Hematopoietic multipotent progenitor cell treated with erythropoietin and hydrocortisone succinate and interleukin-3 and kit ligand, for 4 days (in vitro differentiated cells): ENCODE results near the gene EHMT1.
"Not testable (repeated sequence)": the region's sequence is repeated elsewhere in the genome, so short reads cannot be mapped to it uniquely, and the experiment has no call there.

Experiments
- DNase-seq: peaks from one replicate; pipeline ENCODE4 v3.0.0-alpha.2; 2015

The EHMT1 gene

DNA sequence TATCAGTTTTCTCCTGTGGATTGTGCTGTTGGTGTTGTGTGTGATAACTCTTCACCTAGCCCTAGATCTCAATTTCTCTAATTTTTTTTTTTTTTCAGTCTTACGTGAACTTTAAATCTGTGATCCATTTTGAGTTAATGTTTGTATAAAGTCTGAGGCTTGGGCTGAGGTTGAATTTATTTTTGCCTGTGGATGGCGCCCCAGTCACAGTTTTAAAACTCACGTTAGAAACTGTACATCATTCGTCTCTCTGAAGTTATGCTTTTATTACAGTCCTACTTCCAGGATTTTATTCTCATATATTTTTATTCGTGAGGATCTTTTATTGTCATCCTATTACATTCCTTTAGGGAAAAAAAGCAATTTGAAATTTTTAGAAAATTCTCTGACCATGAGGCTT, 103.1 kb downstream of the EHMT1 start:
- no peak for DNase-seq

- DNase-seq, result no peak
Measured at GRCh38 chr9:137722481-137722880, 103.7 kb downstream of the EHMT1 start.

DNA sequence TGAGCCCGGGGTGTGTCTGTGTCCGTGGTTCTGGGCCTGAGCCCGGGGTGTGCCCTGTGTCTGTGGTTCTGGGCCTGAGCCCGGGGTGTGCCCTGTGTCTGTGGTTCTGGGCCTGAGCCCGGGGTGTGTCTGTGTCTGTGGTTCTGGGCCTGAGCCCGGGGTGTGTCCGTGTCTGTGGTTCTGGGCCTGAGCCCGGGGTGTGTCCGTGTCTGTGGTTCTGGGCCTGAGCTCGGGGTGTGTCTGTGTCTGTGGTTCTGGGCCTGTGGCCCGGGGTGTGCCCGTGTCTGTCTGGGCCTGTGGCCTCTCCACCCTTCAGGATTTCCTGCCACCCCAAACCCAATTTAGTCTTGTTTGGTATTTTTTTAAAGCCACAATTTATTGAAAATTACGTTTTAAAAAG, 104.6 kb downstream of the EHMT1 start:
- not testable (repeated sequence) for DNase-seq

DNA sequence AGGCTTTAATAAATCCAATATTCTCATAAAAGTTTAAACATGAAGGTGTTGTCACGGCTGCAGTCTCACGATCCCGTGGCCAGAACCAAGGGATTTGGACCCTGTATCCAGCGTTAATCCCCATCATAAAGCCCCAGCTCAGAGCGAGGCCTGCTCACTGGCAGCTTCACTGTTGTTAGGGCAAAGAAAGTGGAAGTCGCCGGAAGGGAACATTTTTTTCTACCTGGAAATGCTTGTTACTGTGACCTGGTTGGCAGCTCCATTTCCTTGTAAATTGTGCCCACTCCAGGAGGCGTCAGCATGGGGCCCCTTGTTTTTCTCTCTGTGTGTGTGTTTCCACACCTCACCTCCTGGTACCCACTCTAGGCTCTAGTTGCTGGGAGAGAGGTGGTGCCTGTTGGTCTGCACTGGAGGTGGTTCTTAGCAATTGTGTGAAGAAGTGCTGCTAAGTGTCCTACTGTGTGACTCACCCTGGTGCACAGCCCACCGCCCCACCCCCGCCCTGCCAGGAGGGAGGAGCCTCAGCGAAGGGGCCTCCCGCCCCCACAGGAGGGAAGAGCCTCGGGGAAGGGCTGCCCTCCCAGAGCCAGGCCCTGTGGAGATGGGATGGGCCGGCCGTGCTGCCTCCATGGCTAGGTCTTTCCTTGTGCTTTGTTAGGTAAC, 105.1 kb downstream of the EHMT1 start:
- no peak for DNase-seq

DNA sequence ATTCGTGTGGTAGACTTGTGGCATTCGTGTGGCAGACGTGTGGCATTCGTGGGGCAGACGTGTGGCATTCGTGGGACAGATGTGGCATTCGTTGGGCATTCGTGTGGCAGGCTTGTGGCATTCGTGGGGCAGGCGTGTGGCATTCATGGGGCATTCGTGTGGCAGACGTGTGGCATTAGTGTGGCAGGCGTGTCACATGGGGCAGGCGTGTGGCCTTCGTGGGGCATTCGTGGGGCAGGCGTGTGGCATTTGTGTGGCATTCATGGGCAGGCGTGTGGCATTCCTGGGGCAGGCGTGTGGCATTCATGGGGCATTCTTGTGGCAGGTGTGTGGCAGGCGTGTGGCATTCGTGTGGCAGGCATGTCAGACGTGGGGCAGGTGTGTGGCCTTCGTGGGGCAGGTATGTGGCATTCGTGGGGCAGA, 106.0 kb downstream of the EHMT1 start:
- DNase-seq, result no peak

GRCh38 chr9:137725598-137725997, 106.8 kb downstream of the EHMT1 start:
- no peak for DNase-seq

- not testable (repeated sequence) for DNase-seq
Measured at GRCh38 chr9:137726336-137726735, 107.5 kb downstream of the EHMT1 start.

DNA sequence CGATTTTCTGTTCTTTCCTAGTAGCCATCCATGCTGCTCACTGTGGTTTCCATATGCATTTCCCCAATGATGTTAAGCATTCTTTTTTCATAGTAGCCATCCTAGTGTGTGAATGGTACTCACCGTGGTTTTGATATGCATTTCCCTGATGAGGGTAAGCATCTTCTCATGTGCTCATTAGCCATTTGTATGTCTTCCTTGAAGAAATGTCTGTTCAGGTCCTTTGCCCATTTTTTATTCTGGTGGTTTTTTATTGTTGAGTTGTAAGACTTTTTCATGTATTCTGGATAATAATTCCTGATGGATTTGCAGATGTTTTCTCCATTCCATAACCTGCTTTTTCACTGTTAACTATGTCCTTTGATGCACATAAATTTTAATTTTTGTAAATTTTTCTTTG, 108.0 kb downstream of the EHMT1 start:
- no peak for DNase-seq

- no peak for DNase-seq
Measured at GRCh38 chr9:137727716-137728115, 108.9 kb downstream of the EHMT1 start.

DNA sequence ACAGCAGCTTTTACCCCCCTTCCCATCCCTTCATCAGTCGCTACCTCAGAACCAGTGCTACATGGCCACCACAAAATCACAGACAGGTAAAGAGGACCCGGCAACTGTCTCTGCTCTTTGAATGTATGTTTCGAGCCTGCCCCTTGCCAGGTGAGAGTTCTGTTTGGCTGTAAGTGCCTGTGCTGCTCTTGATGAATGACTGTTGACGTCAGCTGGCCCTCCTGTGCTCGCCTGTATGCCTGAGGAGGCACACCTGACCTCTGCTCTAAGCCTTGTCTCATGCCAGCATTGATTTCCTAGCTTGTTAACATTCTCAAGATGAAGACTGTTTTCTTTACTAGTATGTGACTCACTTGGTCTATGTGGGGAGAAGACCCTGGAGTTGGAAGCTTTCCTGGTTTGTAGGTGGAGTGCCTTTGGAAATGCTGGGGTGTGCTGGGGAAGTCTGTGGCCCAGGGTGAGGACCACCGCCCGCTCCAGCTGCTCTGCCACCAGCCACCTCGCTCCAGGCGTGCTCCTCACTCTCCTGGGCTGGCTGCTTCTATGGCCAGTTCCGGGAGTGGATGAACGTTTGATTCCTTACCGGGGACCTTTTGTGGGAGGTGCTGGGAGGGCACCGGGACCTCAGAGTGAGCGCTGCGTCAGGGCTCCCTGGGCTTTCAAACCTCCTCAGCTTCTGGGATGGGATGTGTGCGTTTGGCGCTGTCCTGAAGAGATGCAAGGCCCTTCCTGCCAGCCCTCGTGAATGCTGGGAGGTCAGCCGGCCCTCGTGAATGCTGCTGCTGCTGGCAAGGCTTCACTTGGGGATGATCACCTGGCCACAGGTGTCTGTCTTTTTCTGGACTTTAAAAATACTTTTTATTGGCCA, 109.9 kb downstream of the EHMT1 start:
- no peak for DNase-seq

- DNase-seq, result no peak
Measured at GRCh38 chr9:137731216-137731946, 112.6 kb downstream of the EHMT1 start.

DNA sequence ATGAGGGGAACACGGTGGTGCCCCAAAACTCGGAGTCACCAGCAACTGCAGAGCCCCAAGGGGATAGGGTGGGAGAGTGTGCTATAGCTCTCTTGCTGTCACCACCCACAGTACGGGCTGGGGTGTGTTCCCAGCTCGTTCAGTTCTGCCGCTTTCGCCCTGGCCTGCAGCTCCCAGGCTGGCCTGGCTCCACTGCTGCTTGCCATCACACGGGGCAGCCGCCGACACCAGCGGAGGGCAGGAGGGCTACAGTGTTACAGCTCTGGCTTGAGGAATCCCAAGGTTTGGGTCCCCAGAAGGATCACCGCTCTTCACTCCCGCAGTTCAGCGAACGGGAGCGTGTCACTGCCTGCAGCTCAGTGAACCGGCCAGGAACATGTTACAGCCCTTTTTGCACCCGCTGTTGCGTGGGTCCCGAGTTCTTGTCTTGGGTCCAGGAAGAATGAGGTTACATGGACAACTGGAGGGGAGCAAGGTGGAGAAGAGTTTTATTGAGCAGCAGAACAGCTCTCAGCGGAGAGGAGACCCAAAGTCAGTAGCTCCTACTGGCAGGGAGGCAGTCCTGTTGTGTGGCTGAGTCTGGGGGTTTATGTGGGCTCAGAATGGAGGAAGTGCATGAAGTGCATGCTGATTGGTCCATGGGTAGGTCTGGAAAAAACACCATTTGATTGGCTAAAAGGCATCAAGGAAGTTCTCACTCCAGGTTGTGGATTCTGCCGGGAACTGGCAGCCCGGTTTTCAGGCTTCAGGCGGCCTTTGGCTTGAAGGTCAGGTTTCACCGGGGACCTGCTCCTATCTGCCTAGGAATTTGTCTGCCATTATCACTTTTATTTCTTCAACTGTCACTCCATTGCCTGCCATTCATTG, 113.4 kb downstream of the EHMT1 start:
- DNase-seq, result no peak

GRCh38 chr9:137733429-137733828, 114.6 kb downstream of the EHMT1 start:
- no peak for DNase-seq

- no peak for DNase-seq
Measured at GRCh38 chr9:137734181-137734580, 115.4 kb downstream of the EHMT1 start.

DNA sequence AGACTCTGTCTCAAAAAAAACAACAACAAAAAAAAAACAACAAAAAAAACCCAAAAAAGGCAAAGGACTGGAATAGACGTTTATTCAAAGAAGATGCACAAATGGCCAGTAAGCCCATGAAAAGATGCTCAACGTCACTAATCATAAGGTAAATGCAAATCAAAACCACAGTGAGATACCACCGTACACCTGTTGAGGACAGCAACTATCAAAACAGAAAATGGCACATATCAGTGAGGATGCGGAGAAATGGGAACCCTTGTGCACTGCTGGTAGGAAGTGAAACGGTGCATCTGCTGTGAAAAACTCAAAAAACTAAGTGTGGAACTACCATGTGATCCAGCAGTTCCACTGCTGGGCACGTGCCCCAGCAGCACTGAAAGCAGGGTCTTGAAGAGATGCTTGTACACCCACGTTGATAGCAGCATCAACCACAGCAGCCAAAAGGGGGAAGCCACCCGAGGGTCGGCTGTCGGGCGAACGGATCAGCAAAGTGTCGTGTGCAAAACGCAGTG, 119.4 kb downstream of the EHMT1 start:
- DNase-seq, result not testable (repeated sequence)

- no peak for DNase-seq
Measured at GRCh38 chr9:137738703-137739102, 119.9 kb downstream of the EHMT1 start.

DNA sequence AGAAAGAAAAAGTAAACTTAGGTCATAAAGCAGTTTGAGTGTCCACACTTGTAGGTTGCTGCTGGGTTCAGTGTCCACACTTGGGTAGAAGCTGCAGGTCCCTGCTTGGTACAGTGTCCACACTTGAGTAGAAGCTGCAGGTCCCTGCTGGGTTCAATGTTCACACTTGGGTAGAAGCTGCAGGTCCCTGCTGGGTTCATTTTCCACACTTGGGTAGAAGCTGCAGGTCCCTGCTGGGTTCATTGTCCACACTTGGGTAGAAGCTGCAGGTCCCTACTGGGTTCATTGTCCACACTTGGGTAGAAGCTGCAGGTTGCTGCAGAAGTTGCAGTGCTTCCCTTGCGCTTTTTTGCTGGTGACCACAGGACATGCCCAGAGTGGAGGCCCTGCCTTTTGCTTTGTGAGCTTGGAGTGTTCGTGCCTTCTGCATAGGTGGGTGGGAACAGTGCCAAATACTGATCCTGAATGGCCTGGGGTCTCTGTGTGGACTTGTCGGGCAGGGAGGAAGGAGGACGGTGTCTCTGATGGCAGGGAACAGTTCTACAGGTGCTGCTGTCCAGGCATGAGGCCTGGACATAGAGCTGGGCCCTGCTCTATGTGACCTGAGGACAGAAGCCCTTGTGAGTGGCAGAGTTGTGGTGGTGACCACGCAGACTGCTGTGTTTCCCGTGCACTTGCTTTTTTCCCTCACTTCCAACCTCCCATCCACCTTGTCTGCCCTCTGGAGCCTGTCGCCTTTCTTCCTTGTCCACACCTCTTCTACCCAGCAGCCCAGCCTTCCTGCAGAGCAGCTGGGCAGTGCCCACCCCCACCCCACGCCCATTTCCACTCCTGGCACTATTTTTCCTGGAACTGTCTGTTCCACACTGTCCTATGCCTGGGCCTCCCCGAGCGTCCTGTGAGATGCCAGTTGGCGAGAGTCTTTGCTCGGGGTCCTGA, 120.8 kb downstream of the EHMT1 start:
- DNase-seq, result no peak

DNA sequence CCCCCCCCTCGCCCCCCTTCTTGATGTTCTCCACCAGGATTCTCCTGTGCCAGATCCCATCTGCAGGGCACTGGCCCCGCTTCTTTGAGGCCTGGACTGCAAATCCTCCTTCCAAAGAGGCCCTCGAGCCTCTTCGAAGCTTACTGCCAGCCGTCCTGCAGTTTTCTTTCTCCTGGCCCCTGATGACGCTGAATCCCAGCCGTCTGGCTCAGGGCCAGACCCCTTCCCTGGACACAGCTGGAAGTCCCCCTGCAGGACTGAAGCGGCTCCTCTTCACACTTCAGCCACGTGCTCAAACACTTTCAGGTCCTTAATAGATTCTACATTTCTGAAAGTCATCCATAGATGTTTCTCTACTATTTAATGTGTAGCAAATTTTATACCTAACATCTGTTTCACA, 121.5 kb downstream of the EHMT1 start:
- DNase-seq, result no peak

GRCh38 chr9:137741330-137741729, 122.5 kb downstream of the EHMT1 start:
- no peak for DNase-seq

DNA sequence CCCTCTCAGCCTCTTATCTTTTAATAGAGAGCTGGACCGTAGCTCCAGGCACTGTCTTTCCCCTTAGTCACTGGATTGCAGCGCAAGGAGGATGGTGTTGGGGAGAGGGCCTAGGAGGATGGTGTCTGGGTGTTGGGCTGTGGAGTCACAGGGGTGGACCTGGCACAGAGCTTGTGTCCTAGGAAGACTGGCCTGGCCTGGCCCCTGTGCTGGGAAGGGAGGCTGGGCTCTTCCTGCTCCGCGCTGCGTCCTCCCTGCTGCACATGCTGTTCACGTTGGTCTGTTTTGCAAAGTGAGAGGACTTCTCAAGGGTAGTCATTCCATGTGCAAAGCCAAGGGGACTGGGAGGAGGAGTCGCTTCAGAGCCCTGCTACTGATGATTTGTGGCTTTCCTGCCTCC, 123.9 kb downstream of the EHMT1 start:
- no peak for DNase-seq

DNA sequence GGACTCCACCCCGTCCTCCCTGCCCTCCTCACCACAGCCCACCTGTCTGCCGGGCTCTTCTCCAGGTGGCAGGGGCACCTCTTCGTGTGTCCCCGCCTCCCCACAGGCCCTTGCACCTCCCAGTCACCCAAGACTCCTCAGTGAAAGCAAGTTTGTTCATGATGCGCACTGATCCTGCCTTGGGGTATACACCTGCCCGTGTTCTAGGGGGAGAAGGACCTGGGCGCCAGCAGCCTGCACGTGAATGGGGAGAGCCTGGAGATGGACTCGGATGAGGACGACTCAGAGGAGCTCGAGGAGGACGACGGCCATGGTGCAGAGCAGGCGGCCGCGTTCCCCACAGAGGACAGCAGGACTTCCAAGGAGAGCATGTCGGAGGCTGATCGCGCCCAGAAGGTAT, 124.9 kb downstream of the EHMT1 start:
- DNase-seq, result no peak
